AG20443 (cell line): ENCODE measurements around the gene CDHR2.
"Not testable (repeated sequence)": the region's sequence is repeated elsewhere in the genome, so short reads cannot be mapped to it uniquely, and the experiment has no call there.

ENCODE experiments used
- DNase-seq: peaks from one replicate; pipeline ENCODE4 v3.0.0; 2012; ENCODE audit warnings: low spot score, mixed read lengths

Gene CDHR2

GRCh38 chr5:176541338-176542134, 7.6 kb upstream of the CDHR2 start:
- DNase-seq, result no peak

- peak; percentile 13 for DNase-seq
Measured at GRCh38 chr5:176542135-176542595, 7.0 kb upstream of the CDHR2 start.

GRCh38 chr5:176542596-176543427, 6.3 kb upstream of the CDHR2 start:
- DNase-seq, result peak; percentile 45

- DNase-seq, result peak; percentile 76
Measured at GRCh38 chr5:176543428-176544182, 5.5 kb upstream of the CDHR2 start.

GRCh38 chr5:176545388-176545736, 3.8 kb upstream of the CDHR2 start:
- DNase-seq, result no peak

GRCh38 chr5:176545737-176546509, 3.2 kb upstream of the CDHR2 start:
- DNase-seq, result no peak

GRCh38 chr5:176547802-176548201, 1.3 kb upstream of the CDHR2 start:
- DNase-seq, result no peak

GRCh38 chr5:176549871-176550270, 729 bp downstream of the CDHR2 start:
- DNase-seq, result no peak

- DNase-seq, result no peak
Measured at GRCh38 chr5:176550275-176550831, 1.2 kb downstream of the CDHR2 start.

- DNase-seq, result not testable (repeated sequence)
Measured at GRCh38 chr5:176550937-176551336, 1.8 kb downstream of the CDHR2 start.

- no peak for DNase-seq
Measured at GRCh38 chr5:176552332-176552869, 3.3 kb downstream of the CDHR2 start.

- DNase-seq, result no peak
Measured at GRCh38 chr5:176553260-176554085, 4.3 kb downstream of the CDHR2 start.

- no peak for DNase-seq
Measured at GRCh38 chr5:176557846-176558245, 8.7 kb downstream of the CDHR2 start.

- no peak for DNase-seq
Measured at GRCh38 chr5:176559683-176560082, 10.5 kb downstream of the CDHR2 start.

GRCh38 chr5:176560364-176560763, 11.2 kb downstream of the CDHR2 start:
- no peak for DNase-seq

GRCh38 chr5:176561259-176561658, 12.1 kb downstream of the CDHR2 start:
- no peak for DNase-seq

GRCh38 chr5:176562189-176562588, 13.0 kb downstream of the CDHR2 start:
- no peak for DNase-seq

GRCh38 chr5:176564002-176564401, 14.9 kb downstream of the CDHR2 start:
- DNase-seq, result no peak

- DNase-seq, result no peak
Measured at GRCh38 chr5:176565760-176566288, 16.7 kb downstream of the CDHR2 start.

- no peak for DNase-seq
Measured at GRCh38 chr5:176568657-176569056, 19.5 kb downstream of the CDHR2 start.
